GM12878 (cell line): Measurements from ENCODE around the gene METTL3. TPM values are rescaled to one million over a fixed set of nuclear protein-coding genes. Genes with fewer than 3 reads are reported as not detected.

Source experiments
- BHLHE40 ChIP-seq, 2 experiments: fragments of 450-650 bp in 1 of 2; IDR thresholded peaks; 2 replicates each; pipeline ENCODE4 v1.6.1; 2011 to 2017; ENCODE audit warnings: low read depth in 2 of 2, borderline replicate concordance in 1 of 2, improper control_type of control experiment in 1 of 2, low read length in 1 of 2, mild to moderate bottlenecking in 1 of 2
- CHD4 ChIP-seq: fragments of 200-600 bp; sonication (generic); IDR thresholded peaks from 2 replicates; pipeline ENCODE4 v1.6.1; 2016; ENCODE audit warnings: mild to moderate bottlenecking
- CREB1 ChIP-seq: IDR thresholded peaks from 2 replicates; pipeline ENCODE4 v1.6.1; 2012; ENCODE audit warnings: low read depth, mild to moderate bottlenecking, inconsistent platforms
- HCFC1 ChIP-seq: fragments of 150-350 bp; IDR thresholded peaks from 2 replicates; pipeline ENCODE4 v1.6.1; 2014; ENCODE audit warnings: low read length
- IKZF2 ChIP-seq, 2 experiments: fragments of 450-650 bp; IDR thresholded peaks; 2 replicates each; pipeline ENCODE4 v1.6.1; 2017; ENCODE audit warnings: mild to moderate bottlenecking in 2 of 2, moderate library complexity in 2 of 2
- KLF5 ChIP-seq: fragments of 450-650 bp; IDR thresholded peaks from 2 replicates; pipeline ENCODE4 v1.6.1; 2014; ENCODE audit warnings: mild to moderate bottlenecking; ENCODE audit not compliant: partially characterized antibody
- NRF1 ChIP-seq: conservative IDR thresholded peaks from 2 replicates; pipeline ENCODE4 v1.6.1; 2011; ENCODE audit warnings: mild to moderate bottlenecking, low read depth, low read length, improper control_type of control experiment
- PML ChIP-seq: IDR thresholded peaks from 2 replicates; pipeline ENCODE4 v1.6.1; 2012; ENCODE audit warnings: low read length, inconsistent platforms
- SPI1 ChIP-seq: IDR thresholded peaks from 2 replicates; pipeline ENCODE4 v1.6.1; 2011; ENCODE audit warnings: low read depth, mild to moderate bottlenecking, low read length, moderate library complexity, borderline replicate concordance; ENCODE audit not compliant: insufficient read depth
- SREBF2 ChIP-seq: IDR thresholded peaks from 2 replicates; pipeline ENCODE4 v1.6.1; 2012; ENCODE audit warnings: mild to moderate bottlenecking, low read length
- USF2 ChIP-seq: IDR thresholded peaks from 2 replicates; pipeline ENCODE4 v1.6.1; 2011; ENCODE audit warnings: low read depth, low read length, improper control_type of control experiment, borderline replicate concordance
- ZBTB33 ChIP-seq: fragments of 450-650 bp; IDR thresholded peaks from 2 replicates; pipeline ENCODE4 v1.6.1; 2017; ENCODE audit warnings: mild to moderate bottlenecking
- ZNF384 ChIP-seq: IDR thresholded peaks from 2 replicates; pipeline ENCODE4 v1.6.1; 2012; ENCODE audit warnings: low read depth, mild to moderate bottlenecking, low read length, improper control_type of control experiment, borderline replicate concordance
- polyA plus RNA-seq, 11 experiments: library from polyadenylated mRNA; depleted of rRNA in 4 of 11; unstranded in 6 of 11; stranded (reverse) in 5 of 11; fragments of >200 nt; fragmentation: Nextera tagmentation in 4 of 11; fragmentation: Illumina TruSeq in 1 of 11; extraction: Ambion mirVana in 4 of 11; extraction: Trizol in 1 of 11; gene quantifications; 1 replicate in 1 of 11; 2 replicates in 10 of 11; pipeline versions ENCODE4 v1.2.1 to v1.2.3, GENCODE V29; 2011 to 2016; ENCODE audit warnings: inconsistent platforms in 2 of 11, missing spikeins in 2 of 11, low read depth in 1 of 11
- total RNA-seq, 4 experiments: library from RNA; depleted of rRNA in 3 of 4; stranded (reverse); fragments of >200 nt in 3 of 4; fragmentation: Illumina TruSeq in 1 of 4; extraction: Trizol in 1 of 4; gene quantifications; 2 replicates each; pipeline versions ENCODE4 v1.2.1 to v1.2.3, GENCODE V29; 2013 to 2021
- TF ChIP-seq, protein P1 (sequence below): fragments of 450-650 bp; IDR thresholded peaks from 2 replicates; pipeline ENCODE4 v1.6.1; 2016; ENCODE audit warnings: mild to moderate bottlenecking, moderate library complexity, borderline replicate concordance
- TF ChIP-seq, protein P2 (sequence below): fragments of 450-650 bp; IDR thresholded peaks from 2 replicates; pipeline ENCODE4 v1.6.1; 2017; ENCODE audit warnings: mild to moderate bottlenecking, low read depth, inconsistent platforms; ENCODE audit not compliant: poor library complexity, severe bottlenecking
- TF ChIP-seq, protein P3 (sequence below): fragments of 450-650 bp; formaldehyde crosslinking; IDR thresholded peaks from 2 replicates; pipeline ENCODE4 v1.5.0; 2022; ENCODE audit warnings: mild to moderate bottlenecking, missing genetic modification characterization

Gene METTL3
- total and polyA plus RNA-seq, 10 of the 15 experiments (the other 5 are each of a cell fraction or from before 2014, with no cell fraction given) = 32.8 to 165 (median 65.5) TPM

- TF ChIP-seq USF2 (no peak), ZNF384 (no peak), BHLHE40 (IDR thresholded peaks at IDR 0.05; ENCODE audit: borderline replicate concordance in 1 of 2, low read depth in 2 of 2, low read length in 1 of 2) (peak; percentile 44 to 67; a peak in 3 of 4 replicates), PML (peak; percentile 71), ZBTB33 (no peak), CHD4 (no peak), IKZF2 (IDR thresholded peaks at IDR 0.05) (peak; percentile 9 to 37; a peak in 1 of 4 replicates), KLF5 (peak; percentile 71), NRF1 (no peak), SREBF2 (no peak), CREB1 (peak; percentile 95), SPI1 (peak; percentile 65; the same call in 1 of the 2 replicates), HCFC1 (peak; percentile 73)
- TF ChIP-seq, protein P1, sequence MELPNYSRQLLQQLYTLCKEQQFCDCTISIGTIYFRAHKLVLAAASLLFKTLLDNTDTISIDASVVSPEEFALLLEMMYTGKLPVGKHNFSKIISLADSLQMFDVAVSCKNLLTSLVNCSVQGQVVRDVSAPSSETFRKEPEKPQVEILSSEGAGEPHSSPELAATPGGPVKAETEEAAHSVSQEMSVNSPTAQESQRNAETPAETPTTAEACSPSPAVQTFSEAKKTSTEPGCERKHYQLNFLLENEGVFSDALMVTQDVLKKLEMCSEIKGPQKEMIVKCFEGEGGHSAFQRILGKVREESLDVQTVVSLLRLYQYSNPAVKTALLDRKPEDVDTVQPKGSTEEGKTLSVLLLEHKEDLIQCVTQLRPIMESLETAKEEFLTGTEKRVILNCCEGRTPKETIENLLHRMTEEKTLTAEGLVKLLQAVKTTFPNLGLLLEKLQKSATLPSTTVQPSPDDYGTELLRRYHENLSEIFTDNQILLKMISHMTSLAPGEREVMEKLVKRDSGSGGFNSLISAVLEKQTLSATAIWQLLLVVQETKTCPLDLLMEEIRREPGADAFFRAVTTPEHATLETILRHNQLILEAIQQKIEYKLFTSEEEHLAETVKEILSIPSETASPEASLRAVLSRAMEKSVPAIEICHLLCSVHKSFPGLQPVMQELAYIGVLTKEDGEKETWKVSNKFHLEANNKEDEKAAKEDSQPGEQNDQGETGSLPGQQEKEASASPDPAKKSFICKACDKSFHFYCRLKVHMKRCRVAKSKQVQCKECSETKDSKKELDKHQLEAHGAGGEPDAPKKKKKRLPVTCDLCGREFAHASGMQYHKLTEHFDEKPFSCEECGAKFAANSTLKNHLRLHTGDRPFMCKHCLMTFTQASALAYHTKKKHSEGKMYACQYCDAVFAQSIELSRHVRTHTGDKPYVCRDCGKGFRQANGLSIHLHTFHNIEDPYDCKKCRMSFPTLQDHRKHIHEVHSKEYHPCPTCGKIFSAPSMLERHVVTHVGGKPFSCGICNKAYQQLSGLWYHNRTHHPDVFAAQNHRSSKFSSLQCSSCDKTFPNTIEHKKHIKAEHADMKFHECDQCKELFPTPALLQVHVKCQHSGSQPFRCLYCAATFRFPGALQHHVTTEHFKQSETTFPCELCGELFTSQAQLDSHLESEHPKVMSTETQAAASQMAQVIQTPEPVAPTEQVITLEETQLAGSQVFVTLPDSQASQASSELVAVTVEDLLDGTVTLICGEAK = peak; percentile 92
- TF ChIP-seq, protein P2, sequence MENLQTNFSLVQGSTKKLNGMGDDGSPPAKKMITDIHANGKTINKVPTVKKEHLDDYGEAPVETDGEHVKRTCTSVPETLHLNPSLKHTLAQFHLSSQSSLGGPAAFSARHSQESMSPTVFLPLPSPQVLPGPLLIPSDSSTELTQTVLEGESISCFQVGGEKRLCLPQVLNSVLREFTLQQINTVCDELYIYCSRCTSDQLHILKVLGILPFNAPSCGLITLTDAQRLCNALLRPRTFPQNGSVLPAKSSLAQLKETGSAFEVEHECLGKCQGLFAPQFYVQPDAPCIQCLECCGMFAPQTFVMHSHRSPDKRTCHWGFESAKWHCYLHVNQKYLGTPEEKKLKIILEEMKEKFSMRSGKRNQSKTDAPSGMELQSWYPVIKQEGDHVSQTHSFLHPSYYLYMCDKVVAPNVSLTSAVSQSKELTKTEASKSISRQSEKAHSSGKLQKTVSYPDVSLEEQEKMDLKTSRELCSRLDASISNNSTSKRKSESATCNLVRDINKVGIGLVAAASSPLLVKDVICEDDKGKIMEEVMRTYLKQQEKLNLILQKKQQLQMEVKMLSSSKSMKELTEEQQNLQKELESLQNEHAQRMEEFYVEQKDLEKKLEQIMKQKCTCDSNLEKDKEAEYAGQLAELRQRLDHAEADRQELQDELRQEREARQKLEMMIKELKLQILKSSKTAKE = peak; percentile 50
- TF ChIP-seq, protein P3, sequence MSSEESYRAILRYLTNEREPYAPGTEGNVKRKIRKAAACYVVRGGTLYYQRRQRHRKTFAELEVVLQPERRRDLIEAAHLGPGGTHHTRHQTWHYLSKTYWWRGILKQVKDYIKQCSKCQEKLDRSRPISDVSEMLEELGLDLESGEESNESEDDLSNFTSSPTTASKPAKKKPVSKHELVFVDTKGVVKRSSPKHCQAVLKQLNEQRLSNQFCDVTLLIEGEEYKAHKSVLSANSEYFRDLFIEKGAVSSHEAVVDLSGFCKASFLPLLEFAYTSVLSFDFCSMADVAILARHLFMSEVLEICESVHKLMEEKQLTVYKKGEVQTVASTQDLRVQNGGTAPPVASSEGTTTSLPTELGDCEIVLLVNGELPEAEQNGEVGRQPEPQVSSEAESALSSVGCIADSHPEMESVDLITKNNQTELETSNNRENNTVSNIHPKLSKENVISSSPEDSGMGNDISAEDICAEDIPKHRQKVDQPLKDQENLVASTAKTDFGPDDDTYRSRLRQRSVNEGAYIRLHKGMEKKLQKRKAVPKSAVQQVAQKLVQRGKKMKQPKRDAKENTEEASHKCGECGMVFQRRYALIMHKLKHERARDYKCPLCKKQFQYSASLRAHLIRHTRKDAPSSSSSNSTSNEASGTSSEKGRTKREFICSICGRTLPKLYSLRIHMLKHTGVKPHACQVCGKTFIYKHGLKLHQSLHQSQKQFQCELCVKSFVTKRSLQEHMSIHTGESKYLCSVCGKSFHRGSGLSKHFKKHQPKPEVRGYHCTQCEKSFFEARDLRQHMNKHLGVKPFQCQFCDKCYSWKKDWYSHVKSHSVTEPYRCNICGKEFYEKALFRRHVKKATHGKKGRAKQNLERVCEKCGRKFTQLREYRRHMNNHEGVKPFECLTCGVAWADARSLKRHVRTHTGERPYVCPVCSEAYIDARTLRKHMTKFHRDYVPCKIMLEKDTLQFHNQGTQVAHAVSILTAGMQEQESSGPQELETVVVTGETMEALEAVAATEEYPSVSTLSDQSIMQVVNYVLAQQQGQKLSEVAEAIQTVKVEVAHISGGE = no peak
Measured at GRCh38 chr14:21476925-21477681, 34.0 kb downstream of the METTL3 start, which contains the start of the genes RAB2B and TOX4 (continued).
